Measurements from ENCODE around the gene ZFR2. TPM values are rescaled to one million over a fixed set of nuclear protein-coding genes. Genes with fewer than 3 reads are reported as not detected.

ZFR2 gene
- total RNA-seq, 1 experiment from 2014 or later = not detected

DNA sequence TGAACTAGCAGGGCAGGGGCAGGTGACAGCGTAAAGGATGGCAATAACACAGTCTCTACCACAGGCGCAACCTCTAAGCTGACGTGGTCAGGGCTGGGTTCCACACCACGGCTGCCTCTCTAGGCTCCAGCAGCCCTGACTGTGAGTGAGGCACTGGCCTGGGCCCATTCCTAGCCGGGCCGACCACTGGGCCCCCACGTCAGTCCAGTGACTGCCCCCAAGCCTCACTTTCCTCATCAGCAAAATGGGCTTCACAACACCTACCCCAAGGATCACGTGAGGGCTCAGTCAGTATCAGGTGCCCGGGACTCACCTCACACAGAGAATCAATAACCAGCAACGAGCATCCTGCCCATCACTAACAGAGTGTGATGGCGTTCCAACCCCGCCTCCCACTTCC is 5.2 kb downstream of the ZFR2 start:
- Histone ChIP-seq H3K27ac (ENCODE audit: low read length) (no peak overlapping the region), H3K79me2 (ENCODE audit: low read length) (no peaks in the 10 kb centered on the region), H3K27me3 (ENCODE audit: low read length) (peaks cover 27% of the 10 kb centered on the region), H3K9me2 (replicated peaks; ENCODE audit: low read length) (no peaks in the 10 kb centered on the region), H3K36me3 (ENCODE audit: low read depth, low read length) (no peaks in the 10 kb centered on the region), H3K4me3 (ENCODE audit: low read length) (no peak overlapping the region), H3K4me1 (ENCODE audit: insufficient read depth, low read length) (no peaks in the 10 kb centered on the region), H3F3A (ENCODE audit: low read length, unreplicated experiment) (no peaks in the 10 kb centered on the region), H3K9me3 (ENCODE audit: low read length) (no peaks in the 10 kb centered on the region), H2AFZ (ENCODE audit: low read length) (no peak overlapping the region), H3K4me2 (ENCODE audit: low read length) (no peak overlapping the region), H3K9ac (ENCODE audit: low read length) (no peak overlapping the region), H4K20me1 (ENCODE audit: low read length) (no peaks in the 10 kb centered on the region)
- no peak for DNase-seq
- POLR2A ChIA-PET (ENCODE audit: unreplicated experiment) = no interaction called here
- intact Hi-C loops (cut with micrococcal nuclease) = no loop called here
- no peak for ATAC-seq
- no TSS peak for BruUV-seq (replicated peaks)
- CTCF ChIA-PET = no interaction called here
- no peak for TF ChIP-seq EZH2phosphoT487 (IDR thresholded peaks at IDR 0.05; ENCODE audit: borderline replicate concordance, low read length)
- TF ChIP-seq EZH2 (IDR thresholded peaks at IDR 0.05; ENCODE audit: low read length, unreplicated experiment) = no peak
- no peak for TF ChIP-seq CTCF (conservative IDR thresholded peaks at IDR 0.05; ENCODE audit: low read depth, low read length)

- no peak for DNase-seq
- Histone ChIP-seq H2AFZ (ENCODE audit: low read length) (no peak overlapping the region), H3K27me3 (ENCODE audit: low read length) (peaks cover 24% of the 10 kb centered on the region), H3K4me3 (ENCODE audit: low read length) (no peak overlapping the region), H4K20me1 (ENCODE audit: low read length) (no peaks in the 10 kb centered on the region), H3K79me2 (ENCODE audit: low read length) (no peaks in the 10 kb centered on the region), H3K4me1 (ENCODE audit: insufficient read depth, low read length) (no peaks in the 10 kb centered on the region), H3K9me2 (replicated peaks; ENCODE audit: low read length) (no peaks in the 10 kb centered on the region), H3K9me3 (ENCODE audit: low read length) (no peaks in the 10 kb centered on the region), H3K9ac (ENCODE audit: low read length) (no peak overlapping the region), H3K4me2 (ENCODE audit: low read length) (no peak overlapping the region), H3K27ac (ENCODE audit: low read length) (no peak overlapping the region), H3F3A (ENCODE audit: low read length, unreplicated experiment) (no peaks in the 10 kb centered on the region), H3K36me3 (ENCODE audit: low read depth, low read length) (no peaks in the 10 kb centered on the region)
- TF ChIP-seq CTCF (conservative IDR thresholded peaks at IDR 0.05; ENCODE audit: low read depth, low read length) (no peak), EZH2 (IDR thresholded peaks at IDR 0.05; ENCODE audit: low read length, unreplicated experiment) (no peak), EZH2phosphoT487 (IDR thresholded peaks at IDR 0.05; ENCODE audit: borderline replicate concordance, low read length) (no peak)
- ATAC-seq = no peak
- POLR2A ChIA-PET (ENCODE audit: unreplicated experiment) = no interaction called here
- BruUV-seq (replicated peaks) = no TSS peak
- intact Hi-C loops (cut with micrococcal nuclease) = no loop called here
- CTCF ChIA-PET = no interaction called here
Observed at GRCh38 chr19:3862826-3863500, 5.9 kb downstream of the ZFR2 start.

DNA sequence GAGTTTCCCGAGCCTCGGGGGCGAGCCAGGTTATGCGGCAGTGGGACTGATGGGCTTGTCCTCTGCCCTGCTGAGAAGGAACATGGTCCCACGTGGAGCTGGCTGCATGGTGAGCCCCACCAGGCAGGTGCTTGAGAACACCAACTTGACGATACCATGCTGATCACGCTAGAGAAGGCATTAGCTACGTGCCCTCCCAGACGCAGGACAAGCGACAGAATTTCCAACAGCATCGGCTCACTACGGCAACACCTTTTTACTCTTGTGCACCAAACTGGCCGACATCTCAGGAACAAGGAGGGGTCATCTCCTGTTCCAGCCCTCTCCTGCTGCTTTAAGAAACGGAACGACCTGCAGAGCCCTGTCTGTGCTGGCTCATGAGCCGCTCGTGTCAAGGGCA is 8.3 kb downstream of the ZFR2 start:
- no peak overlapping the region for H3K4me2 ChIP-seq (ENCODE audit: low read length)
- H3K4me3 ChIP-seq (ENCODE audit: low read length) = no peak overlapping the region
- H3K79me2 ChIP-seq (ENCODE audit: low read length) = no peaks in the 10 kb centered on the region
- H3K36me3 ChIP-seq (ENCODE audit: low read depth, low read length) = no peaks in the 10 kb centered on the region
- no peaks in the 10 kb centered on the region for H3K9me2 ChIP-seq (replicated peaks; ENCODE audit: low read length)
- no peak overlapping the region for H3K27ac ChIP-seq (ENCODE audit: low read length)
- no peaks in the 10 kb centered on the region for H3K4me1 ChIP-seq (ENCODE audit: insufficient read depth, low read length)
- BruUV-seq (replicated peaks) = no TSS peak
- ATAC-seq (no peak), DNase-seq (no peak)
- intact Hi-C loops (cut with micrococcal nuclease) = no loop called here
- TF ChIP-seq EZH2 (IDR thresholded peaks at IDR 0.05; ENCODE audit: low read length, unreplicated experiment) (no peak), CTCF (conservative IDR thresholded peaks at IDR 0.05; ENCODE audit: low read depth, low read length) (no peak), EZH2phosphoT487 (IDR thresholded peaks at IDR 0.05; ENCODE audit: borderline replicate concordance, low read length) (no peak)
- no peak overlapping the region for H2AFZ ChIP-seq (ENCODE audit: low read length)
- H3K27me3 ChIP-seq (ENCODE audit: low read length) = peaks cover 5% of the 10 kb centered on the region
- POLR2A ChIA-PET (ENCODE audit: unreplicated experiment) = no interaction called here
- CTCF ChIA-PET = no interaction called here
- H3K9ac ChIP-seq (ENCODE audit: low read length) = no peak overlapping the region
- H4K20me1 ChIP-seq (ENCODE audit: low read length) = no peaks in the 10 kb centered on the region
- H3K9me3 ChIP-seq (ENCODE audit: low read length) = no peaks in the 10 kb centered on the region
- H3F3A ChIP-seq (ENCODE audit: low read length, unreplicated experiment) = no peaks in the 10 kb centered on the region
